DOHH2 (cell line): ENCODE data around the gene PAQR5.

Experiments used
- EZH2phosphoT487 ChIP-seq: fragments of 200-600 bp; sonication (generic); IDR thresholded peaks from 2 replicates; pipeline ENCODE4 v1.6.1; 2017; ENCODE audit warnings: borderline replicate concordance, mild to moderate bottlenecking, antibody characterized with exemption, low read length, moderate library complexity, mixed read lengths
- TF ChIP-seq, protein P1 (sequence below): fragments of 200-600 bp; sonication (generic); IDR thresholded peaks from one replicate; pipeline ENCODE4 v1.5.1; 2014; ENCODE audit warnings: antibody characterized with exemption, mild to moderate bottlenecking, low read depth, low read length; ENCODE audit not compliant: poor library complexity, severe bottlenecking

- TF ChIP-seq, protein P1, sequence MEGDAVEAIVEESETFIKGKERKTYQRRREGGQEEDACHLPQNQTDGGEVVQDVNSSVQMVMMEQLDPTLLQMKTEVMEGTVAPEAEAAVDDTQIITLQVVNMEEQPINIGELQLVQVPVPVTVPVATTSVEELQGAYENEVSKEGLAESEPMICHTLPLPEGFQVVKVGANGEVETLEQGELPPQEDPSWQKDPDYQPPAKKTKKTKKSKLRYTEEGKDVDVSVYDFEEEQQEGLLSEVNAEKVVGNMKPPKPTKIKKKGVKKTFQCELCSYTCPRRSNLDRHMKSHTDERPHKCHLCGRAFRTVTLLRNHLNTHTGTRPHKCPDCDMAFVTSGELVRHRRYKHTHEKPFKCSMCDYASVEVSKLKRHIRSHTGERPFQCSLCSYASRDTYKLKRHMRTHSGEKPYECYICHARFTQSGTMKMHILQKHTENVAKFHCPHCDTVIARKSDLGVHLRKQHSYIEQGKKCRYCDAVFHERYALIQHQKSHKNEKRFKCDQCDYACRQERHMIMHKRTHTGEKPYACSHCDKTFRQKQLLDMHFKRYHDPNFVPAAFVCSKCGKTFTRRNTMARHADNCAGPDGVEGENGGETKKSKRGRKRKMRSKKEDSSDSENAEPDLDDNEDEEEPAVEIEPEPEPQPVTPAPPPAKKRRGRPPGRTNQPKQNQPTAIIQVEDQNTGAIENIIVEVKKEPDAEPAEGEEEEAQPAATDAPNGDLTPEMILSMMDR: no peak
- no peak for TF ChIP-seq EZH2phosphoT487
Measured at GRCh38 chr15:69439623-69440022, 140.9 kb downstream of the PAQR5 start.
